IMR-90 (cell line): Measurements from ENCODE around the gene SELENBP1. TPM values are rescaled to one million over a fixed set of nuclear protein-coding genes. Genes with fewer than 3 reads are reported as not detected.
A peak's percentile ranks its signal among the peaks of the same experiment; 100 is the strongest.
"Not testable (repeated sequence)": the region's sequence is repeated elsewhere in the genome, so short reads cannot be mapped to it uniquely, and the experiment has no call there.

ENCODE experiments used
- ATAC-seq: fragments of 200-7000 bp; cut with Tn5 transposase; 2 replicates; pipeline ENCODE4 v1.9.1; 2020; ENCODE audit warnings: low read depth, mild to moderate bottlenecking, moderate library complexity
- BruUV-seq: library from RNA; stranded (reverse); fragments of 400-500 nt; replicated peaks from 2 replicates; lab custom pipeline; 2021; lab: Mats Ljungman, UMichigan
- CTCF ChIA-PET: fragments of 300-600 bp; formaldehyde crosslinking; extraction: SDS; loops from one replicate; lab custom pipeline; 2021; ENCODE audit warnings: antibody characterized with exemption; lab: Yijun Ruan, JAX
- POLR2A ChIA-PET: fragments of 300-600 bp; sonication (Branson Sonifier 250); formaldehyde crosslinking; loops from one replicate; lab custom pipeline; 2022; ENCODE audit warnings: antibody characterized with exemption; ENCODE audit not compliant: unreplicated experiment; lab: Charles Lee
- DNase-seq: peaks from one replicate; pipeline ENCODE4 v3.0.0; 2013
- H2AFZ ChIP-seq: replicated peaks from 2 replicates; pipeline ENCODE3; 2013; ENCODE audit warnings: low read length, mild to moderate bottlenecking; ENCODE audit not compliant: poor library complexity
- H2AK5ac ChIP-seq: 2 replicates; pipeline ENCODE4 v1.6.1; 2013; ENCODE audit warnings: low read depth, low read length, inconsistent platforms
- H2AK9ac ChIP-seq: replicated peaks from 2 replicates; pipeline ENCODE3; 2013; ENCODE audit warnings: mild to moderate bottlenecking, low read depth, low read length, moderate library complexity; ENCODE audit not compliant: poor library complexity
- H2BK120ac ChIP-seq: 2 replicates; pipeline ENCODE4 v1.6.1; 2013; ENCODE audit warnings: low read depth, low read length, inconsistent platforms
- H2BK15ac ChIP-seq: 3 replicates; pipeline ENCODE4 v1.6.1; 2013; ENCODE audit warnings: low read depth, low read length, inconsistent platforms
- H2BK20ac ChIP-seq: 2 replicates; pipeline ENCODE4 v1.6.1; 2013; ENCODE audit warnings: low read depth, mild to moderate bottlenecking, inconsistent platforms, low read length, moderate library complexity
- H2BK5ac ChIP-seq: 2 replicates; pipeline ENCODE4 v1.6.1; 2013; ENCODE audit warnings: mild to moderate bottlenecking, low read depth, low read length, inconsistent platforms; ENCODE audit not compliant: poor library complexity, severe bottlenecking
- H3K14ac ChIP-seq: replicated peaks from 2 replicates; pipeline ENCODE4 v1.6.1; 2013; ENCODE audit warnings: low read depth, low read length, inconsistent platforms
- H3K18ac ChIP-seq: 2 replicates; pipeline ENCODE4 v1.6.1; 2013; ENCODE audit warnings: low read depth, low read length, control low read depth
- H3K23ac ChIP-seq: 2 replicates; pipeline ENCODE4 v1.6.1; 2013; ENCODE audit warnings: low read depth, low read length, inconsistent platforms
- H3K27ac ChIP-seq: 2 replicates; pipeline ENCODE4 v1.5.1; 2013; ENCODE audit warnings: mild to moderate bottlenecking, control low read depth, low read length; ENCODE audit not compliant: insufficient read depth
- H3K27me3 ChIP-seq: 2 replicates; pipeline ENCODE4 v1.6.1; 2013; ENCODE audit warnings: low read length; ENCODE audit not compliant: control insufficient read depth, insufficient read depth
- H3K36me3 ChIP-seq: 2 replicates; pipeline ENCODE4 v1.6.1; 2013; ENCODE audit warnings: low read length, mixed read lengths; ENCODE audit not compliant: control insufficient read depth, insufficient read depth
- H3K4ac ChIP-seq: 2 replicates; pipeline ENCODE4 v1.6.1; 2013; ENCODE audit warnings: low read depth, low read length, inconsistent platforms
- H3K4me1 ChIP-seq: 2 replicates; pipeline ENCODE4 v1.6.1; 2013; ENCODE audit warnings: low read length, mixed read lengths; ENCODE audit not compliant: control insufficient read depth, insufficient read depth
- H3K4me2 ChIP-seq: 2 replicates; pipeline ENCODE4 v1.6.1; 2013; ENCODE audit warnings: low read depth, mild to moderate bottlenecking, control low read depth, low read length, moderate library complexity
- H3K4me3 ChIP-seq: 2 replicates; pipeline ENCODE4 v1.5.1; 2013; ENCODE audit warnings: low read depth, mild to moderate bottlenecking, control low read depth, low read length, moderate library complexity; ENCODE audit not compliant: insufficient read depth
- H3K56ac ChIP-seq: 2 replicates; pipeline ENCODE4 v1.6.1; 2013; ENCODE audit warnings: low read length, inconsistent platforms; ENCODE audit not compliant: insufficient read depth; ENCODE audit errors: extremely low read depth
- H3K79me1 ChIP-seq, 2 experiments: 2 replicates each; pipeline ENCODE4 v1.6.1; 2013; ENCODE audit warnings: low read length in 2 of 2, inconsistent platforms in 1 of 2, low read depth in 1 of 2
- H3K9ac ChIP-seq: 2 replicates; pipeline ENCODE4 v1.6.1; 2013; ENCODE audit warnings: low read depth, low read length, control low read depth
- H3K9me1 ChIP-seq: 2 replicates; pipeline ENCODE4 v1.6.1; 2013; ENCODE audit warnings: low read length, inconsistent platforms; ENCODE audit not compliant: insufficient read depth
- H3K9me3 ChIP-seq: 2 replicates; pipeline ENCODE4 v1.6.1; 2013; ENCODE audit warnings: low read length; ENCODE audit not compliant: control insufficient read depth, insufficient read depth
- H4K20me1 ChIP-seq: 2 replicates; pipeline ENCODE4 v1.6.1; 2013; ENCODE audit warnings: low read length, inconsistent platforms; ENCODE audit not compliant: insufficient read depth
- H4K5ac ChIP-seq: 2 replicates; pipeline ENCODE4 v1.6.1; 2013; ENCODE audit warnings: mild to moderate bottlenecking, low read depth, low read length, control low read depth
- H4K8ac ChIP-seq, 2 experiments: 2 replicates each; pipeline ENCODE4 v1.6.1; 2013; ENCODE audit warnings: low read depth in 2 of 2, low read length in 2 of 2, control low read depth in 1 of 2, inconsistent platforms in 1 of 2
- H4K91ac ChIP-seq: 2 replicates; pipeline ENCODE4 v1.6.1; 2013; ENCODE audit warnings: low read depth, low read length, inconsistent platforms; ENCODE audit not compliant: insufficient read depth
- CEBPB ChIP-seq: IDR thresholded peaks from 2 replicates; pipeline ENCODE4 v1.6.1; 2012; ENCODE audit warnings: low read depth, low read length, improper control_type of control experiment
- WGBS, 2 experiments: methylation state at CpG; one replicate each; pipeline versions ENCODE4 v1.1.5 to v1.1.7; 2013; ENCODE audit warnings: missing lambda C conversion rate in 2 of 2; ENCODE audit not compliant: insufficient read length in 1 of 2; ENCODE audit errors: extremely low coverage in 2 of 2; 5-methylcytosine and 5-hydroxymethylcytosine counted together
- dilution Hi-C: fragments of 300-500 bp; cut with HindIII; formaldehyde crosslinking; loops from one replicate; pipeline ENCODE4 v1.14.3; 2018; ENCODE audit warnings: low sequenced_read_pairs; ENCODE audit not compliant: unreplicated experiment
- in situ Hi-C: fragments of 300-500 bp; cut with MboI; formaldehyde crosslinking; loops from 3 replicates; pipeline ENCODE4 v1.14.3; 2019; ENCODE audit warnings: low sequenced_read_pairs, inconsistent platforms, mixed read lengths
- intact Hi-C: fragments of 100-400 bp; cut with micrococcal nuclease; formaldehyde crosslinking; loops from 2 replicates; pipeline ENCODE4 v1.10.0; 2022
- polyA plus RNA-seq, 3 experiments: library from polyadenylated mRNA; depleted of rRNA; stranded (reverse); fragments of >200 nt; gene quantifications; 2 replicates each; pipeline ENCODE4 v1.2.3, GENCODE V29; 2012; ENCODE audit warnings: low replicate concordance in 1 of 3
- total RNA-seq: library from RNA; depleted of rRNA; stranded (reverse); fragments of >200 nt; gene quantifications from 2 replicates; pipeline ENCODE4 v1.2.3, GENCODE V29; 2012

Gene SELENBP1
- total and polyA plus RNA-seq, 2 of the 4 experiments (the other 2 are of a cell fraction), result 21.3 to 56.9 TPM

DNA sequence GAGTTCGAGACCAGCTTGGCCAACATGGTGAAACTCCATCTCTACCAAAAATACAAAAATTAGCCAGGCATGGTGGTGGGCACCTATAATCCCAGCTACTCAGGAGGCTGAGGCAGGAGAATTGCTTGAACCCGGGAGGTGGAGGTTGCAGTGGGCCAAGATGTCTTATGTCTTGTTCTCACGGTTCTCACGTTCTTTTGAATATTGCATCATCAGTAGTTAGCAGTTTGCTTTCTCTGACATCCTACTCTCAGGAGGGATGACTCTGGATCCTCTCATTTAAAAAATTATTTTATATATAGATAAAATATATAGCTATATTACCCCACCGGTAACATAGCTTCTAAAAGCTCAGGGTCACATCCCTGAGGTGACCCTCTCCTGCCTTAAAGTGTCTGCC is 23.8 kb upstream of the SELENBP1 start:
- H3K27ac ChIP-seq, ATAC-seq, H4K91ac ChIP-seq, H3K36me3 ChIP-seq, H3K9me3 ChIP-seq, H2AK5ac ChIP-seq, H3K14ac ChIP-seq, H2BK15ac ChIP-seq, intact Hi-C loops, H2BK120ac ChIP-seq, H3K23ac ChIP-seq, H3K18ac ChIP-seq, POLR2A ChIA-PET, H3K4me3 ChIP-seq, H3K9ac ChIP-seq, H2BK20ac ChIP-seq, H3K27me3 ChIP-seq, H3K9me1 ChIP-seq, H3K56ac ChIP-seq, H3K4me1 ChIP-seq, BruUV-seq, dilution Hi-C loops, H2AFZ ChIP-seq, H2BK5ac ChIP-seq, H2AK9ac ChIP-seq, DNase-seq, H3K4me2 ChIP-seq, H4K5ac ChIP-seq, CTCF ChIA-PET, H3K4ac ChIP-seq, in situ Hi-C loops, H4K8ac ChIP-seq: not testable (repeated sequence)
- peak; percentile 69 for TF ChIP-seq CEBPB
- no CpG with 5 or more reads among the region's 5 CpGs for WGBS, 2 experiments
- peaks cover 5 to 21% of the 10 kb centered on the region in 2 experiments; a peak in 3 of 4 replicates for H3K79me1 ChIP-seq
- H4K20me1 ChIP-seq, result peaks cover 15% of the 10 kb centered on the region; the same call in 1 of the 2 replicates
